A549 (cell line): ENCODE measurements around the gene PRXL2B. TPM values are rescaled to one million over a fixed set of nuclear protein-coding genes. Genes with fewer than 3 reads are reported as not detected.

Experiments used
- ATAC-seq, 2 experiments: fragments of 200-7000 bp in 1 of 2; fragments of >200 bp in 1 of 2; cut with Nextera tagmentation in 1 of 2; cut with Tn5 transposase in 1 of 2; 3 replicates each; pipeline versions ENCODE4 v1.8.0 to v1.9.1; 2018 to 2020; ENCODE audit warnings: mild to moderate bottlenecking in 1 of 2, moderate library complexity in 1 of 2
- CTCF ChIA-PET: fragments of 300-600 bp; sonication (Branson Sonifier 250); formaldehyde crosslinking; extraction: SDS; loops from one replicate; lab custom pipeline; 2021; ENCODE audit warnings: antibody characterized with exemption, inconsistent platforms; lab: Yijun Ruan, JAX
- POLR2A ChIA-PET: fragments of 350-600 bp; formaldehyde crosslinking; extraction: SDS; loops from one replicate; lab custom pipeline; 2021; ENCODE audit warnings: antibody characterized with exemption, inconsistent platforms; lab: Yijun Ruan, JAX
- DNase-seq, 2 experiments: peaks; one replicate each; pipeline versions ENCODE4 v3.0.0 to v3.0.0-alpha.2; 2011 to 2016; ENCODE audit warnings: low read depth in 1 of 2, low spot score in 1 of 2
- FAIRE-seq: peaks from 2 replicates; lab custom pipeline; 2011; peaks lifted over from hg19 to GRCh38; lab: Jason Lieb, UNC
- H3K27ac ChIP-seq, 2 experiments: fragments of >200 bp; sonication (Bioruptor Twin); formaldehyde crosslinking; 3 replicates each; pipeline ENCODE4 v1.5.1; 2016 to 2017
- H3K4me1 ChIP-seq: fragments of >200 bp; sonication (Bioruptor Twin); formaldehyde crosslinking; 3 replicates; pipeline ENCODE4 v1.6.1; 2016
- H3K4me2 ChIP-seq: fragments of >200 bp; sonication (Bioruptor Twin); formaldehyde crosslinking; 3 replicates; pipeline ENCODE4 v1.6.1; 2016
- H3K4me3 ChIP-seq: fragments of >200 bp; sonication (Bioruptor Twin); formaldehyde crosslinking; 3 replicates; pipeline ENCODE4 v1.5.1; 2016
- H3K9me3 ChIP-seq: fragments of >200 bp; sonication (Bioruptor Twin); formaldehyde crosslinking; 3 replicates; pipeline ENCODE4 v1.6.1; 2016
- EHF ChIP-seq: fragments of 250-450 bp; sonication (Bioruptor Pico); IDR thresholded peaks from 2 replicates; pipeline ENCODE4 v1.5.0; 2020; ENCODE audit warnings: mild to moderate bottlenecking
- EP300 ChIP-seq, 2 experiments: fragments of >200 bp; sonication (Bioruptor Twin); formaldehyde crosslinking; IDR thresholded peaks; 2 replicates in 1 of 2; 3 replicates in 1 of 2; pipeline ENCODE4 v1.6.1; 2016 to 2017
- FOSB ChIP-seq: fragments of 250-450 bp; sonication (Bioruptor Pico); IDR thresholded peaks from 2 replicates; pipeline ENCODE4 v1.5.0; 2020; ENCODE audit warnings: mild to moderate bottlenecking, moderate library complexity
- GATA3 ChIP-seq: IDR thresholded peaks from 2 replicates; pipeline ENCODE4 v1.6.1; 2012; ENCODE audit warnings: borderline replicate concordance
- HEYL ChIP-seq: fragments of 250-450 bp; sonication (Bioruptor Pico); IDR thresholded peaks from 2 replicates; pipeline ENCODE4 v1.8.0; 2021; ENCODE audit warnings: mild to moderate bottlenecking, moderate library complexity
- HOXA7 ChIP-seq: fragments of 250-450 bp; sonication (Bioruptor Pico); IDR thresholded peaks from 2 replicates; pipeline ENCODE4 v1.5.0; 2020; ENCODE audit warnings: mild to moderate bottlenecking, moderate library complexity
- HOXB13 ChIP-seq: fragments of 250-450 bp; sonication (Bioruptor Pico); IDR thresholded peaks from 2 replicates; pipeline ENCODE4 v1.5.0; 2020; ENCODE audit warnings: low read depth, mild to moderate bottlenecking, moderate library complexity
- JUN ChIP-seq, 2 experiments: fragments of >200 bp; sonication (Bioruptor Twin); formaldehyde crosslinking; IDR thresholded peaks; 2 replicates in 1 of 2; 3 replicates in 1 of 2; pipeline ENCODE4 v1.6.1; 2016 to 2017
- NPAS2 ChIP-seq: fragments of 250-450 bp; sonication (Bioruptor Pico); IDR thresholded peaks from 2 replicates; pipeline ENCODE4 v1.8.0; 2022; ENCODE audit warnings: mild to moderate bottlenecking, moderate library complexity, borderline replicate concordance
- PHF8 ChIP-seq: fragments of 200-600 bp; sonication (generic); IDR thresholded peaks from 2 replicates; pipeline ENCODE4 v1.6.1; 2016; ENCODE audit warnings: low read depth, mild to moderate bottlenecking, antibody characterized with exemption, moderate library complexity, borderline replicate concordance
- POLR2A ChIP-seq: IDR thresholded peaks from 2 replicates; pipeline ENCODE4 v1.6.1; 2012; ENCODE audit warnings: mild to moderate bottlenecking, low read length
- RARB ChIP-seq: fragments of 250-450 bp; sonication (Bioruptor Pico); IDR thresholded peaks from 2 replicates; pipeline ENCODE4 v1.8.0; 2021; ENCODE audit warnings: mild to moderate bottlenecking, moderate library complexity
- RNF2 ChIP-seq: fragments of 200-600 bp; sonication (generic); IDR thresholded peaks from 2 replicates; pipeline ENCODE4 v1.6.1; 2016; ENCODE audit warnings: low read depth, mild to moderate bottlenecking, antibody characterized with exemption, moderate library complexity, borderline replicate concordance
- SMC3 ChIP-seq: fragments of >200 bp; sonication (Bioruptor Twin); formaldehyde crosslinking; IDR thresholded peaks from 3 replicates; pipeline ENCODE4 v1.6.1; 2018; ENCODE audit warnings: inconsistent platforms
- TFCP2L1 ChIP-seq: fragments of 250-450 bp; sonication (Bioruptor Pico); IDR thresholded peaks from 2 replicates; pipeline ENCODE4 v1.5.0; 2021; ENCODE audit warnings: mild to moderate bottlenecking
- TP53 ChIP-seq: fragments of 250-450 bp; sonication (Bioruptor Pico); IDR thresholded peaks from 2 replicates; pipeline ENCODE4 v1.5.0; 2021; ENCODE audit warnings: mild to moderate bottlenecking, moderate library complexity
- ZC3H11A ChIP-seq: fragments of 450-650 bp; IDR thresholded peaks from 2 replicates; pipeline ENCODE4 v1.6.1; 2014; ENCODE audit warnings: antibody characterized with exemption, mild to moderate bottlenecking
- ZNF302 ChIP-seq: fragments of 250-450 bp; sonication (Bioruptor Pico); IDR thresholded peaks from 2 replicates; pipeline ENCODE4 v1.9.0; 2021; ENCODE audit warnings: inconsistent platforms, mild to moderate bottlenecking, moderate library complexity
- ZSCAN20 ChIP-seq: fragments of 250-450 bp; sonication (Bioruptor Pico); IDR thresholded peaks from 2 replicates; pipeline ENCODE4 v1.8.0; 2022; ENCODE audit warnings: mild to moderate bottlenecking, moderate library complexity
- WGBS: methylation state at CpG from one replicate; pipeline ENCODE4 v1.1.6; 2017; ENCODE audit errors: missing lambda C conversion rate; 5-methylcytosine and 5-hydroxymethylcytosine counted together
- polyA plus RNA-seq, 4 experiments: library from polyadenylated mRNA; depleted of rRNA in 3 of 4; stranded (reverse); fragments of >200 nt; fragmentation: RNase III in 1 of 4; extraction: RNeasy Plus Mini Kit Qiagen cat#74134 plus additional on column Dnase treatment in 1 of 4; gene quantifications; 2 replicates in 3 of 4; 3 replicates in 1 of 4; pipeline ENCODE4 v1.2.3, GENCODE V29; 2011 to 2017
- TF ChIP-seq, protein P1 (sequence below): fragments of >200 bp; sonication (Bioruptor Twin); formaldehyde crosslinking; IDR thresholded peaks from 3 replicates; pipeline ENCODE4 v1.5.1; 2016
- TF ChIP-seq, protein P2 (sequence below): fragments of >200 bp; sonication (Bioruptor Twin); formaldehyde crosslinking; IDR thresholded peaks from 2 replicates; pipeline ENCODE4 v1.6.1; 2016
- TF ChIP-seq, protein P3 (sequence below): fragments of 450-650 bp; IDR thresholded peaks from 2 replicates; pipeline ENCODE4 v1.6.1; 2014; ENCODE audit warnings: antibody characterized with exemption
- TF ChIP-seq, protein P4 (sequence below): IDR thresholded peaks from 2 replicates; pipeline ENCODE4 v1.6.1; 2012
- TF ChIP-seq, protein P5 (sequence below): fragments of 250-450 bp; sonication (Bioruptor Pico); IDR thresholded peaks from 2 replicates; pipeline ENCODE4 v1.5.0; 2020; ENCODE audit warnings: low read depth, mild to moderate bottlenecking, moderate library complexity
- TF ChIP-seq, protein P6 (sequence below): fragments of 150-350 bp; IDR thresholded peaks from 2 replicates; pipeline ENCODE4 v1.6.1; 2014; ENCODE audit warnings: low read depth, mild to moderate bottlenecking, low read length

Gene PRXL2B
- polyA plus RNA-seq, 2 of the 4 experiments (the other 2 are of a cell fraction), result 4.4 to 16.4 TPM

DNA sequence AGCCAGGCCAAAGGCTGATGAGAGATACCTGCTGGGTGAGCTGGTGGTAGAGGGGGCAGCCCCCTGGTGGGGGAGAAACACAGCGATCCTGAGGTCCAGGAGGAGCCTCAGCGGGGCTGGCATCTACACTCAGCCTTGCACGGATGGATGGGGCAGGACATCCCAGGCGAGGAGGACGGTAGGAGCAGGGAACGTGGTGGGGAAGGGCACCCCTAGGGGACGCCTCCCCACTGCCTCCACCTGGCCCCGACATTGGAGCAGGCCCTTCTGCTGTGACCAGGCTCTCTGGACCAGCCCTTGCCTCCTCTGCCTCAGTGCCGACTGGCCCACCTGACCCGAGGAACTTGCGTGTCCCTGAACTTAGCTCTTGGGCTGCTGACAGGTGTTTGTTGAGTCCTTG is 52.6 kb downstream of the PRXL2B start:
- no peak overlapping the region for H3K27ac ChIP-seq
- H3K4me3 ChIP-seq, result no peak overlapping the region
- 52% methylated on average over 11 of the region's 11 CpGs for WGBS
- TF ChIP-seq RARB (no peak), RNF2 (no peak), EHF (CRISPR knock-in tag) (no peak), GATA3 (no peak), HEYL (CRISPR knock-in tag) (no peak), PHF8 (no peak), TP53 (CRISPR knock-in tag) (no peak), ZNF302 (no peak), SMC3 (no peak)
- TF ChIP-seq, protein P1, sequence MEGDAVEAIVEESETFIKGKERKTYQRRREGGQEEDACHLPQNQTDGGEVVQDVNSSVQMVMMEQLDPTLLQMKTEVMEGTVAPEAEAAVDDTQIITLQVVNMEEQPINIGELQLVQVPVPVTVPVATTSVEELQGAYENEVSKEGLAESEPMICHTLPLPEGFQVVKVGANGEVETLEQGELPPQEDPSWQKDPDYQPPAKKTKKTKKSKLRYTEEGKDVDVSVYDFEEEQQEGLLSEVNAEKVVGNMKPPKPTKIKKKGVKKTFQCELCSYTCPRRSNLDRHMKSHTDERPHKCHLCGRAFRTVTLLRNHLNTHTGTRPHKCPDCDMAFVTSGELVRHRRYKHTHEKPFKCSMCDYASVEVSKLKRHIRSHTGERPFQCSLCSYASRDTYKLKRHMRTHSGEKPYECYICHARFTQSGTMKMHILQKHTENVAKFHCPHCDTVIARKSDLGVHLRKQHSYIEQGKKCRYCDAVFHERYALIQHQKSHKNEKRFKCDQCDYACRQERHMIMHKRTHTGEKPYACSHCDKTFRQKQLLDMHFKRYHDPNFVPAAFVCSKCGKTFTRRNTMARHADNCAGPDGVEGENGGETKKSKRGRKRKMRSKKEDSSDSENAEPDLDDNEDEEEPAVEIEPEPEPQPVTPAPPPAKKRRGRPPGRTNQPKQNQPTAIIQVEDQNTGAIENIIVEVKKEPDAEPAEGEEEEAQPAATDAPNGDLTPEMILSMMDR, result no peak
- TF ChIP-seq, protein P2, sequence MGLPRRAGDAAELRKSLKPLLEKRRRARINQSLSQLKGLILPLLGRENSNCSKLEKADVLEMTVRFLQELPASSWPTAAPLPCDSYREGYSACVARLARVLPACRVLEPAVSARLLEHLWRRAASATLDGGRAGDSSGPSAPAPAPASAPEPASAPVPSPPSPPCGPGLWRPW, result no peak
- TF ChIP-seq, protein P3, sequence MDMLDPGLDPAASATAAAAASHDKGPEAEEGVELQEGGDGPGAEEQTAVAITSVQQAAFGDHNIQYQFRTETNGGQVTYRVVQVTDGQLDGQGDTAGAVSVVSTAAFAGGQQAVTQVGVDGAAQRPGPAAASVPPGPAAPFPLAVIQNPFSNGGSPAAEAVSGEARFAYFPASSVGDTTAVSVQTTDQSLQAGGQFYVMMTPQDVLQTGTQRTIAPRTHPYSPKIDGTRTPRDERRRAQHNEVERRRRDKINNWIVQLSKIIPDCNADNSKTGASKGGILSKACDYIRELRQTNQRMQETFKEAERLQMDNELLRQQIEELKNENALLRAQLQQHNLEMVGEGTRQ, result no peak
- TF ChIP-seq, protein P4, sequence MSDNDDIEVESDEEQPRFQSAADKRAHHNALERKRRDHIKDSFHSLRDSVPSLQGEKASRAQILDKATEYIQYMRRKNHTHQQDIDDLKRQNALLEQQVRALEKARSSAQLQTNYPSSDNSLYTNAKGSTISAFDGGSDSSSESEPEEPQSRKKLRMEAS, result no peak
- FAIRE-seq, result no peak
- peaks cover 6% of the 10 kb centered on the region; the same call in 1 of the 3 replicates for H3K4me1 ChIP-seq
- no peak for DNase-seq
- ChIA-PET POLR2A (no interaction called here), CTCF (interaction anchor here (1.0 kb wide), 1 partner anchor 10 kb away, joined by 3 read pairs; no protein-coding TSS in a partner anchor)
- no peak overlapping the region for H3K4me2 ChIP-seq
- peaks cover 5% of the 10 kb centered on the region; the same call in 2 of the 3 replicates for H3K9me3 ChIP-seq
- ATAC-seq, result no peak

DNA sequence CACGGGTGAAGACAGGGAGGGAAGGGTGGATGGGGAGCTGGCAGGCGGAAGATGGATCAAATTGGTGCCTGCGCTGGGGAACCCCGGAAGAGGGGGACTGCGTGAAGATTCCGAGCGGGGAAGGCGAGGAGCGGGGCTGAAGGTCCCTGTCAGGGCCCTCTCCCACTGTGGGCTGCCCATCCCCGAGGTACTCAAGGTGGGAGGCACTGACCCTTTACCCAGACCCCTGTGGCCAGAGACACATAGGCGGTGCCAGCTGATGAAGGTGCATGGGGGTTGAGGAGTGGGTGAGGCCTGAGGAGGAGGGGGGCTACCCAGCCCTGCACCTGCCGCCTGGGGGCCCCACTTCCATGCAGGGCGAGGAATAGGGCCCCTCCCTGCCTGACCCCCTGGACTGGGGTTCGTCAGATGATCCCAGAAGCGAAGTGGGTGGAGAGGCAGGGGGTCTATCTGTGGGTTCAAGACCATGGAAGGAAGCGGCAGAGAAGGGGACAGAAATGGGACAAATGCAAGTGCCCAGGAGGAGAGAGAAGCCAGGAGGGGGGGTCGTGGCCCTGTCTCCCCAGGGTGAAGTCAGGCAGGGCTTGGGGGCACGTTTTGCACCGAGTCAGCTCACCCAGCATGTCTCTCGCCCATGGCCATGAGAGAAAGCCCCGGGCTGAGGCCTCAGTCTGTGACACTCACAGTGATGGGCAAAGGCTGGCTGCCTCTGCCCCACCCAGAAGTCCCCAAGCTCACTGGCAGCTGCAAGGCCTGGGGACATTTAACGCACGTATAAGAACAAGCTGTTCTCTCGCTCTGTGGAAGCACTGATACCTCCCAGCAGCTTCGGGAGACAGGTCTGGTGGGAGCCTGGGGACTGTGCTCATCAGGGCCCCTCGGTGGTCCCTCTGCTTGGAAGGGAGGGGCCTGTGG is 53.3 kb downstream of the PRXL2B start:
- ChIA-PET POLR2A (no interaction called here), CTCF (interaction anchor here (1.0 kb wide), 1 partner anchor 11 kb away, joined by 3 read pairs; no protein-coding TSS in a partner anchor)
- no peak overlapping the region for H3K27ac ChIP-seq

DNA sequence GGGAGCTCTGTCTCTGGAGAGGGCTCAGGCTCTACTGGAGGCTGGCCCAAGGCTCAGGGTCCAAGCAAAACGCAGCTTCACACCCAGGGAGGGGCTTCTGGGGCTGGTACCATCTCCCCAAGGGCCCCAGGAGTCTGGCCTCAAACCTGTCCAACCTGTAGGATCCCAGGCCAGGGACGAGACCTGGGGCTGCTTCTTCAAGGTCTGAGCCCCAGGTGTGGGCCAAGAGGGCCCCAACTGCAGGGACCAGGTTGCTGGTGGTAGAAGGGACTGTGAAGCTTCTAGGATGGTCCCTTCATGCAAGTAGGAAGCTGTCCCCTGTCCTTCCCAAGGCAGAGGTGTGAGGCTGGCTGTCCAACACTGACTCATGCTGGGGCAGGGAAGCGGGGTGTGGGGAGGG is 54.0 kb downstream of the PRXL2B start:
- DNase-seq (no peak), FAIRE-seq (no peak), ATAC-seq (no peak)
- no peak overlapping the region for H3K4me2 ChIP-seq
- H3K4me1 ChIP-seq, result peaks cover 6% of the 10 kb centered on the region; the same call in 1 of the 3 replicates
- CTCF ChIA-PET, result no interaction called here
- no peak overlapping the region for H3K27ac ChIP-seq
- peaks cover 6% of the 10 kb centered on the region; the same call in 2 of the 3 replicates for H3K9me3 ChIP-seq
- POLR2A ChIA-PET, result no interaction called here
- no peak overlapping the region for H3K4me3 ChIP-seq
- WGBS, result no CpG with 5 or more reads among the region's 3 CpGs
- TF ChIP-seq TFCP2L1 (CRISPR knock-in tag) (no peak), POLR2A (no peak), ZSCAN20 (CRISPR knock-in tag) (no peak), FOSB (CRISPR knock-in tag) (no peak), SMC3 (no peak), GATA3 (no peak), JUN (IDR thresholded peaks at IDR 0.05) (no peak), HOXB13 (CRISPR knock-in tag) (no peak), EP300 (IDR thresholded peaks at IDR 0.05) (no peak), ZC3H11A (no peak), HOXA7 (CRISPR knock-in tag) (no peak), NPAS2 (CRISPR knock-in tag) (no peak)
- TF ChIP-seq, protein P3, result no peak
- TF ChIP-seq, protein P2, result no peak
- TF ChIP-seq, protein P5, sequence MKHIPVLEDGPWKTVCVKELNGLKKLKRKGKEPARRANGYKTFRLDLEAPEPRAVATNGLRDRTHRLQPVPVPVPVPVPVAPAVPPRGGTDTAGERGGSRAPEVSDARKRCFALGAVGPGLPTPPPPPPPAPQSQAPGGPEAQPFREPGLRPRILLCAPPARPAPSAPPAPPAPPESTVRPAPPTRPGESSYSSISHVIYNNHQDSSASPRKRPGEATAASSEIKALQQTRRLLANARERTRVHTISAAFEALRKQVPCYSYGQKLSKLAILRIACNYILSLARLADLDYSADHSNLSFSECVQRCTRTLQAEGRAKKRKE (CRISPR knock-in tag), result no peak

More for the DNA sequence above, 53.3 kb downstream of the PRXL2B start:
- Histone ChIP-seq H3K9me3 (peaks cover 5% of the 10 kb centered on the region; the same call in 2 of the 3 replicates), H3K4me1 (peaks cover 6% of the 10 kb centered on the region; the same call in 1 of the 3 replicates), H3K4me3 (no peak overlapping the region), H3K4me2 (no peak overlapping the region)
- DNase-seq (no peak), FAIRE-seq (no peak), ATAC-seq (no peak)
- WGBS, result 82% methylated on average over 25 of the region's 26 CpGs
- TF ChIP-seq, protein P6, sequence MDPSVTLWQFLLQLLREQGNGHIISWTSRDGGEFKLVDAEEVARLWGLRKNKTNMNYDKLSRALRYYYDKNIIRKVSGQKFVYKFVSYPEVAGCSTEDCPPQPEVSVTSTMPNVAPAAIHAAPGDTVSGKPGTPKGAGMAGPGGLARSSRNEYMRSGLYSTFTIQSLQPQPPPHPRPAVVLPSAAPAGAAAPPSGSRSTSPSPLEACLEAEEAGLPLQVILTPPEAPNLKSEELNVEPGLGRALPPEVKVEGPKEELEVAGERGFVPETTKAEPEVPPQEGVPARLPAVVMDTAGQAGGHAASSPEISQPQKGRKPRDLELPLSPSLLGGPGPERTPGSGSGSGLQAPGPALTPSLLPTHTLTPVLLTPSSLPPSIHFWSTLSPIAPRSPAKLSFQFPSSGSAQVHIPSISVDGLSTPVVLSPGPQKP, result no peak
- no peak for TF ChIP-seq HEYL (CRISPR knock-in tag)
